NCI-H345 treated with DMSO at 0.1 percent for 48 hours (cell line): ENCODE measurements around the gene HMCN1.
"Not testable (repeated sequence)": the region's sequence is repeated elsewhere in the genome, so short reads cannot be mapped to it uniquely, and the experiment has no call there.

Source experiments
- DNase-seq: peaks from one replicate; lab custom pipeline; 2025; ENCODE audit not compliant: unreplicated experiment; lab: John Stamatoyannopoulos, UW

The HMCN1 gene

DNA sequence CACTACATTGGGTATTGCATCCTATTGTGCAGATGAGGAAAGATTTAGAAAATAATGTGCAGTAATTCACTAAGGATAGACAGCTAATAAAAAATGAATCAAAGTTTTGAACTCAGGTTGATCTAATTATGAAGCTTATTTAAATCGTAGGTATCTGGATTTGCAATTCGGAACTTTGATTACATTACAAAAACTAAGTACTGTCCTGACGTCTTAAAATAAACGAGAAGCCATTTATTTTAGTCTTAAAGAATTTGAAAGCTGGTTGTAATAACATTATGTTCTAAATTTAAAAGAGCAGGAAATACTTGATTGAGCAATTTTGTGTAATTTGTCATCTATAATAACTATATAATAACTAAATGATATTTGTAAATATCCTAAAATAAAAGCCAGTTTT lies 404.9 kb downstream of the HMCN1 start:
- no peak for DNase-seq

DNA sequence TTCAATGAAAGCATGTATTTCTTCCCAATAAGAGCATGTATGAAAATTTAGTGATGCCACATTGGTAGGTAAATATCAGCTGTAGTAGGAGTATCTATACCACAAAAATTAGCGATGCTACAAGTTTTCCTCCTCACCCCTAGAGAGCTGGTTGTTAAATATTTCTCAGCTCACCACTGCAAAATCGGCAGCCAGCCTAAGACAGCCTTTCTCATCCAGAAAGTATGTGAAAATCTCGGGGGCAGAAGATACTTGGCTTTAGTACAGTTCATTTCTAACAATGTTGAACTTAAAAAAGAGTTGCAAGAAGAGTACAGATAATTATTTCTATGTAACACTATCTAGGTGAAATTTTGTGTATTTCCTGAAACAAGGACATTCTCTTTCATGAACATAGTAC lies 405.5 kb downstream of the HMCN1 start:
- no peak for DNase-seq

DNA sequence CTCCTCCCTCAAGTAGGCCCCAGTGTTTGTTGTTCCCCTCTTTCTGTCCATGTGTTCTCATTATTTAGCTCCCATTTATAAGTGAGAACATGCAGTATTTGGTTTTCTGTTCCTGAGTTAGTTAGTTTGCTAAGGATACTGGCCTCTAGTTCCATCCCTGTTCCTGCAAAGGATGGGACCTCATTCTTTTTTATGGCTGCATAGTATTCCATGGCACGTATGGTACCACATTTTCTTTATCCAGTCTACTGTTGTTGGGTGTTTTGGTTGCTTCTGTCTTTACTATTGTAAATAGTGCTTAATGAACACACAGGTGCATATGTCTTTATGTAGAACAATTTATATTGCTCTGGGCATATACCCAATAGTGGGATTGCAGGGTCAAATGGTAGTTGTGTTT lies 408.0 kb downstream of the HMCN1 start:
- DNase-seq: no peak

DNA sequence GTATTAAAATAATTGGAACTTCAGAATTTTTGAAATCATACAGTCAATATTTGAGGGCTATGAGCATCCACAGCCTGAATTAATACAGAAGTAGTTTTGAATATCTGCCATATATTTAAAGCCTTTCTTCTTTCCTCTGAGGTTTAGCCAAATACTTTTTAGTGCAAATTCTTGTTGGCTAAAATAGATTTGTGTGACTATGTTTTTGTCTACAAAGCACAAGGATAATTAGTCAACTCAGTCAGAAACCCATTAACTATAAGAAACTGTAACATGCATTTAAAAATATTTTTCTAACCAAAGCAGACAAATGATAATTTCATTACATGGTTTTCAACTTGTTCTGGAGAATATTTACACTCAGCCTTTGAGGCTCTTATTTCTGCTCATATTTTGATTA lies 408.7 kb downstream of the HMCN1 start:
- no peak for DNase-seq

DNA sequence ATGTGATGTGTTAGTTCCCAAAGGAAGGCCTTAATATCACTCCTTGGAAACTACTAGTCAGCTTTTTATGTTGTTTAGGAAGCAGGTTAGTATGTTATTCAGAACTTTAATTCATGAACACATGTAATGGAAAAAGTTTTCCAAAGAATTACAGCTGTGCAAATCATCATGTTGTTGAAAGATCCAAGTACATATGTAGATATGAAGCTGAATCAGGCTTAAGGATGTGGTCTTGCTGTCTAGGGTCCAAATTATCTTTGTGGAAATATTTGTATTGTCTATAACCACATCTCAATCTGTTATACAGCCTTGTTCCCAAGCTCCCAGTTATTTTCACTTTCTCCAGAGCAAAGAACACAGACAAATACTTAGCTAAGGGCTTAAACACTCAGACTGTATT lies 409.3 kb downstream of the HMCN1 start:
- DNase-seq: no peak

DNA sequence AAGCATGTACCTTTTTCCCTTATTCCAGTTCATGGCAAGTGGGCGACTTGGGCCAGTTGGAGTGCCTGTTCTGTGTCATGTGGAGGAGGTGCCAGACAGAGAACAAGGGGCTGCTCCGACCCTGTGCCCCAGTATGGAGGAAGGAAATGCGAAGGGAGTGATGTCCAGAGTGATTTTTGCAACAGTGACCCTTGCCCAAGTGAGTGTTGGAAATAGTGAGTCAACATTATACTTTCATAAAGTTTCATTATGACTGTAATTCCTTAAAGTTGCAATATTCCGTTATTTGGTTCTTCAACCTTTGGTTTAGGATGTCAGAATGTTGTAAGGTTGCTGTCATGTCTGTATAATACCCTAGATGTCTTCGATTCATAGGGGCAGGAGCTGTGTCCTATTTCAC lies 410.3 kb downstream of the HMCN1 start:
- no peak for DNase-seq

DNA sequence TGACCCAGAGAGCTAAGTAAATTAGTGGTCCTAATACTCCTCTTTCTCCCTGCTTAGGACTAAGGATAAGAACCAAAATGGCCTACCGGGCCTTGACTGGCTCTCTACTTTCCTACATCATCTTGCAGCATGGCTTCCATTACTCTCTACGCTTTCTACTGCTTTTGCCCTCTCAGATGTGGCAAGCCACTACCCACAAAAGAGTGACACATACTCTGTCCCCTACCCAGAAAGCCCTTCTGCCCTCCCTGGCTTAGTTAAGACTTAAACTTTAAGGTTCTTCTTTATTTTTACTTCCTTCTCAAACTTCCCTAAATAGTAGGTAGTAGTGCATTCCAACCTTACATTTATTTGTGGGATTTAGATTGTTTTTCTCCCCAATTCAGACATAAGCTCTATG lies 412.8 kb downstream of the HMCN1 start:
- no peak for DNase-seq

DNA sequence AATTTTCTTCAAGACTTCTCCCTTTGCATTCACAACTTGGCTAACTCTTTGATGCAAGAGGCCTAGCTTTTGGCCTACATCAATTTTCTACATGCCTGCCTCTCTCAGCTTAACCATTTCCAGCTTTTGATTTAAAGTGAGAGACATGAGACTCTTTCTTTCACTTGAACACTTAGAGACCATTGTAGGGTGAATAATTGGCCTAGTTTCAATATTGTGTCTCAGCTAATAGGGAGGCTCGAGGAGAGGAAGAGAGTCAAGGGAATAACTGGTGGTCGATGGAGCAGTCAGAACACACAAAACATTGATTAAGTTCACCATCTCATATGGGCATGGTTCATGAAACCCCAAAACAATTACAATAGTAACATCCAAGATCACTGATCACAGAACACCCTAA lies 415.4 kb downstream of the HMCN1 start:
- DNase-seq: no peak

DNA sequence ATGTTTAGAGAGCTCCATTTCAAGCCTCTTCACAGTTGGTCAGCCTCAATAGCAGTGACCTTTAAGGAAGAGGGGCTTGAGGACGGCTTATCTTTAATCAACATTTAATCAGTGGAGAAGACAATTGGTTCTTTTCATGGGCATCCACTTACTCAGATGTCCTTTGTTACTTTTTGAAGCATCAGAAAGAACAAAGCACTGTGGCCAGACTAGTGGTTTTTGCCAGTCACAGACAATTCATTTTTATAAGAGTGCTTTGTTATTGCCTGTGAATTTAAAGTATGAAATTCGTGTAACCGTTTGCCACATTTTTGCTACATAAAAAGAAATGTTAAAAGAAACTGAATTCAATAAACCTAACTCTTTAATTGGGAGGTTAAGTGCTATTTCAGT lies 418.0 kb downstream of the HMCN1 start:
- no peak for DNase-seq

DNA sequence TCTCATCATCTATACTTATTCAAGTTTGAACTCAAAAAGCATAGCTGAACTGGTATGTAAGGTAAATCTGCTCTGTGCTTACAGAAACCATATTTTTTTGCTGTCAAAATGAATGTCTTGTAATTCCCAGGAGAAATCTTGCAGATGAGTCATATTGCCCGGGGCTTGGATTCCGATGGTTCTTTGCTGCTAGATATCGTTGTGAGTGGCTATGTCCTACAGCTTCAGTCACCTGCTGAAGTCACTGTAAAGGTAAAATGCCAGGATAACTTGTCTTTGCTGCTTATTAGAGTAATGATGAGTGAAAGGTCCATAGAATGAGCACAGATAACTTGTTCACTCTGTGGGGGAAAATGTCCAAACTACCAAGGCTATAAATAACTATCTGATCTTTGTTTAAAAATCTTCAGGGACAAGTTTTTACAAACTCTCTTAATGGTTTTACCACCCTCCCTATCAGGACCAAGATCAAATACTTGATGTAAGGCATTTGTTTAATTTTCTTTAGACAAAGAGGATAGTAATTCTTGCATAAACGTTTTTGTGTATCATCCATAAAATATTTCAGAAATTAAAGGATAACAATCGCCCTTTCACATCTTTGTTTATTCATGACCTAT lies 418.5 kb downstream of the HMCN1 start:
- no peak for DNase-seq

DNA sequence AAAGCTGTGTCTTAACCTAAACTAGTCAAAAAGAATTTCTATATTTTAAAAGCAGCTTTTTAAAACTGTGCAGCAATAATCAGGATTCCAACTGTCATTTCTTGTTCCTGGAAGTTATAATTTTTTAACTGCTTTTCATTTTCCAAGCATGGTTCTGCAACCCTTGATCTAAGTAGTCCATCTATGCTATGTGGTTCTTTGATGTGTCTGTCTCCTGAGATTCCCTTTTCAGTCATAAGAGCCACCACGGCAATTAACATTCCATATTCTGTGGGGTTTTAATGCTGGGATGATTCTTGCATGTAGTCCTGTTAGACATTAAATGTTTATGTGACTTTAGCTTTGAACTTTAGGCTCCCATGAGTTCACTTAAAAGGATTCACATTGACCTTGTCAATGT lies 420.5 kb downstream of the HMCN1 start:
- DNase-seq: no peak

DNA sequence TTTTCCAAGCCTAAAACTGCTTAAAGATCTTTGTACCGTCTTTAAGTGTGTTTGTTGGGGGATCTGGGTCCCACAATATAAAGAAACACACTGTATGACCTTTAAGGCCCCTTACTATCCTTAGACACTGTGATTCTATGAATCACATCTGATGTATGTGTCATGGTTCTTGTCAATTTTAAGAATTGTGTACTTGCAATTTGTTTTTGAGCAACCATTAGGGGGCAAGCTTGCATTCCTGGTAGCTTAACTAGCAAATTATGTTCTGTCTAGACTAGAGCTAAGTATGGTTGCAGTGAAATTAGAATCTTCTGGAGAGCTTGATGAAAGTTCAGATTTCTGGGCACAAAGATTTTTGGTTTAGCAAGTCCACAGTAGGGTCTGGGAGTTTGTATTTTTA lies 421.4 kb downstream of the HMCN1 start:
- DNase-seq: no peak

DNA sequence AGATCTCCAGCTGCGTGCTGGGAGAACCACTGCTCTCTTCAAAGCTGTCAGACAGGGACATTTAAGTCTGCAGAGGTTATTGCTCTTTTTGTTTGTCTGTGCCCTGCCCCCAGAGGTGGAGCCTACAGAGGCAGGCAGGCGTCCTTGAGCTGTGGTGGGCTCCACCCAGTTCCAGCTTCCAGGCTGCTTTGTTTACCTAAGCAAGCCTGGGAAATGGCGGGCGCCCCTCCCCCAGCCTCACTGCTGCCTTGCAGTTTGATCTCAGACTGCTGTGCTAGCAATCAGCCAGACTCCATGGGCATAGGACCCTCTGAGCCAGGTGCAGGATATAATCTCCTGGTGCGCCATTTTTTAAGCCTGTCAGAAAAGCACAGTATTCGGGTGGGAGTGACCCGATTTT lies 428.7 kb downstream of the HMCN1 start:
- DNase-seq: not testable (repeated sequence)

DNA sequence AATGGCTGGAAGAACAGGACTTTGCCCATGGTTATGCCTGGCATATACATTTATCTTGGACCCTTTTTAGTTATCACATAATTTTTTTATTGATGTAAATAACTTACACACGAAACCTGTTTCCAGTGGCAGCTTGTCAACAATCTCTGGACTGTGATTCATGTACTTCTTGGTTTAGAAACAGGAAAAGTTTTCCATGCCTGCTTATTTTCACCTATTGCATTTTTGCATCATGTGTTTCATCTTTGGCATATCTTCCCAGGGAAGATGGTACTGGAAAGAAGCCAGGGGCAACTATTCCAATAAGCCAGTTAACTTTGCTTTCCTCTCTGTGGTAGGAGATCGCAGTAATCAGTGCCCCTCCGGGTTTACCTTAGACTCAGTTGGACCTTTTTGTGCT lies 430.6 kb downstream of the HMCN1 start:
- DNase-seq: no peak

DNA sequence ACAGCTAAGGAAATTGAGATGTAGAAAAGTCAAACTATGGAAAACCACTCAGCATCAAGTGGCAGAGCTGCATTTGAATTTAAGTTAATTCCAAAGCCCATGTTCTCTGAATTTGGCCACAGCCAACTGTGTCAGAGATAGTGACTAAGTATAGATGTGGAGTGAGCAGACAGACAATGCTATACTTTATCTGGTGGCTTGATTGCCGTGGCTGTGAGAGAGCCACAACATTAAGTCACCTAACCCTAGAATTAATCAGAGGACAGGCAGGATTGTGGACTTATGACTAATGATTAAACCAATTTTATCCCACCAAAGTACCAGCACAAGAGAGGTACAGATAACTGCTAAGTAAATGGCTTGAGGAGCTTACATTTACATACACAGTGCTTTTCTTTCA lies 431.1 kb downstream of the HMCN1 start:
- no peak for DNase-seq

DNA sequence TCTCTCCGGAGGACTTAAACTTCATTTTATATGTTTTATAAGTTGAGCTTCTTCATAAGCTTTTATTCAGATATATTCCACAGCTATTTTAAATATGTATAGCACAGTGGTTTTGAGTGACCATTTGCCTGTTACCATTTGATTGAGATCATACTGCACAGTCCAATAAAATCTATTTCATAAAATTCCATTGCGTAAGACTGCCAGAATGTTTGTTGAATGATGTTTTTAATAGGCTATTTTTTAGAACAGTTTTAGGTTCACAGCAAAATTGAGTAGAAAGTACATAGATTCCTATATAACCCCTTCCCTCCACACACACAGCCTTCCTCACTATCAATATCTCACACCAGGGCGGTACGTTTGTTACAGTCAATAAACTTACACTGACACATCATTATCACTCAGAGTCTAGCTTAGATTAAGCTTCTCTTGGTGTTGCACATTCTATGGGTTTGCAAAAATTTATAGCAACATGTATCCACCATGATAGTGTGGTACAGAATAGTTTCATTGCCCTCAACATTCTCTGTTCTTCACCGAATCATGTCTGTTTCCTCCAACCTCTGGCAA lies 433.0 kb downstream of the HMCN1 start:
- no peak for DNase-seq

DNA sequence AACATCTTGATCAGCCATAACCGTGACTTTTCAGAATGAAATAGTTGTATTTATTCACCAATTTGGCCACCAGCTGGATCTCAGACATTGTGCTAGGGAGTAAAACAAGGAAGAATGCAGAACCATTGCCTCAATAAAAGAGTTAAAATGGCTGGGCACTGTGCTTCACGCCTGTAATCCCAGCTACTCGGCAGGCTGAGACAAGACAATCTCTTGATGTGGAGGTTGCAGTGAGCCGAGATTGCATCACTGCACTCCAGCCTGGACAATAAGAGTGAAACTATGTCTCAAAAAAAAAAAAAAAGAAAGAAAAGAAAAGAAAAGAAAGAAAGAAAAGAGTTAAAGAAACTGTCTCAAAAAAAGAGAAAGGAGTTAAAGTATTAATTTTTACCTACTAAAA lies 441.4 kb downstream of the HMCN1 start:
- DNase-seq: no peak

DNA sequence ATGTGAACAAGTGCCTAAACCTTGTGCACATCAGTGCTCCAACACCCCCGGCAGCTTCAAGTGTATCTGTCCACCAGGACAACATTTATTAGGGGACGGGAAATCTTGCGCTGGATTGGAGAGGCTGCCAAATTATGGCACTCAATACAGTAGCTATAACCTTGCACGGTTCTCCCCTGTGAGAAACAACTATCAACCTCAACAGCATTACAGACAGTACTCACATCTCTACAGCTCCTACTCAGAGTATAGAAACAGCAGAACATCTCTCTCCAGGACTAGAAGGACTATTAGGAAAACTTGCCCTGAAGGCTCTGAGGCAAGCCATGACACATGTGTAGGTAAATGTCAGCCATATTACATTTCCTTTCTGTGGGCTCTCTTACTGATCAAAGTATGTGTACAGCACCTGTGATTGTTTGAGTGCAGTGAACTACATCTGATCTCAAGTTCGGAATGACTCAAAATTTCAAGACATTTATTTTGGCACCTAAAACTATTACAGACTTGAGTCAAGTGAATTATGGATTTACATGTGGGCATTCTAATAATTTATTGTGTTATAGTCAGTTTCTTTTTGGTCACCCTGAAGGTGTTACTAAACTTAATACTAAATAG lies 444.3 kb downstream of the HMCN1 start:
- DNase-seq: no peak

DNA sequence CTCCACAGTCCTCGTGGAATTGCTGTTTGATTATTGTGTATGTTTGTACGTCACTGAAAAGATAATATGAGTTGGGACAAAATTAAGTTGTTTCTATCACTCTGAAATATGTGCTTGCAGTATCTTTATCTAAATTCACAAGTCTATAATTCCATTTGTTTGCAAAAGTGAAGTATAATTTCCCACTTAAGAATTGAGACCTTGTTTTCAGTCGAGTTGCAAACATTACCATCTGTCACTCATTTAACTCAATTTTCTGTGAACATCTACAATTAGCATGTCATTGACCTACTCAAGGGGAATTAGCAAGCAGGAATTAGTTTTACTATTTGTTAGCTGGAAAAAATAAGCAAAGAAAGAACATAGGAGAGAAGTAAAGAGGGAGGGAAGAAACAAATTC lies 445.0 kb downstream of the HMCN1 start:
- DNase-seq: no peak

DNA sequence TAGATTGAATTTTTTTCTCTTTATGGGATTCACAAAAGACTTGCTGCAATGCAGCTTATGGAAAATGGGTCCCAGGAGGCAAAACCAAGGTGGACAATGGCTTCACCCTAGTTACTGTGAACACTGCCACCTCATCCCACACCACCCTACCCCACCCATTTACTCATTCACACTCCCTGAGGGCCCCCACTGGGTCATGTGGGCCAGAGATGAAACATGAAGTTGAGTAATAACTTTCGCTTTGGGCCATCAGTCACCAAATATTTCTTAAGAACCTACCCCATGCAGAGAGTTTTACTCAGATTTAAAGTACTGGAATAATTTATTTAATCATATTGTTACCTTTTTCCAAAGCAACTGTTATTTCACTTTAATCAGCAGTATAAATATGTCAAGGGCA lies 449.0 kb downstream of the HMCN1 start:
- no peak for DNase-seq

DNA sequence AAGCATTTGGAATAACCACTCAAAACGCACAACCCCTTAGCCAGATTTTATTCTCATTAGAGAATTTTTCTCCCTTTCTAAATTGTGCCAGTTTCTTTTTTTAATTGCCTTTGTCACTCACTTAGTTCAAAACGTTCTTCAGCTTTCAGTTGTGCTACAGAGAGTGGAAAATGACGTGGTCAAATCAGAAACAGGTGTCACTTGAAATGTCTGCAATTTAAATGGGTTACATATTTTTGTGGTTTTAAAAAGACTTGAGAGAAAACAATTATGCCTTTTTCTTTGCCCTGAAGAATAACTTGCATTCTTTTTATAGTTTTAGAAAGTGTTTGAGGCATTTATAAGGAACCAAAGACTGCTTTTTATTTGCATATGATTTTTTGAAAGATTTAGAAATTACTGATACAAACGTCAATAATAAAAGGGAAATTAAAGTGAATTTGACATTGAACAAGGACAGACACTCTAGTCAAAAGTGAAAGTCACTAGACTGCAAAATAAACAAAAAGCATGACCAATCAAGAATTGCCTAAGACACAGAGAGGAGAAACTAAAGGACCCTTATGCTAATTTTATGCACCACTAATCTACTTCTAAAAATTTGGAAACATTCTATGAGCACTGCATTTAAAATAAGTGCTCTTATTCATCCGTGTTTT lies 449.9 kb downstream of the HMCN1 start:
- DNase-seq: no peak

DNA sequence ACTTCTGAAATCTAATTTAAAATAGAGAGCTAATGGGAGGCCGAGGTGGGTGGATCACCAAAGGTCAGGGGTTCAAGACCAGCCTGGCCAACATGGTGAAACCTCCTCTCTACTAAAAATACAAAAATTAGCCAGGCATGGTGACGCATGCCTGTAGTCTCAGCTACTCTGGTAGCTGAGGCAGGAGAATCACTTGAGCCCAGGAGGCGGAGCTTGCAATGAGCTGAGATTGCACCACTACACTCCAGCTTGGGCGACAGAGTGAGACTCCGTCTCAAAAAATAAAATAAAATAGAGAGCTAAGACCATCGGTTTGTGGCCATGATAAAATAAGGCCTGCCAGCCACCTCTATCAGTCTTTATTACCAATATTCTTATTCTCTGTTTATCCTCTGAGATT lies 452.1 kb downstream of the HMCN1 start:
- not testable (repeated sequence) for DNase-seq
